ENCODE results near the gene FUT7. TPM values are rescaled to one million over a fixed set of nuclear protein-coding genes. Genes with fewer than 3 reads are reported as not detected.

The FUT7 gene
- polyA plus RNA-seq, 12 donors = 0.05 to 0.45 (median 0.08) TPM; not detected in 9

DNA sequence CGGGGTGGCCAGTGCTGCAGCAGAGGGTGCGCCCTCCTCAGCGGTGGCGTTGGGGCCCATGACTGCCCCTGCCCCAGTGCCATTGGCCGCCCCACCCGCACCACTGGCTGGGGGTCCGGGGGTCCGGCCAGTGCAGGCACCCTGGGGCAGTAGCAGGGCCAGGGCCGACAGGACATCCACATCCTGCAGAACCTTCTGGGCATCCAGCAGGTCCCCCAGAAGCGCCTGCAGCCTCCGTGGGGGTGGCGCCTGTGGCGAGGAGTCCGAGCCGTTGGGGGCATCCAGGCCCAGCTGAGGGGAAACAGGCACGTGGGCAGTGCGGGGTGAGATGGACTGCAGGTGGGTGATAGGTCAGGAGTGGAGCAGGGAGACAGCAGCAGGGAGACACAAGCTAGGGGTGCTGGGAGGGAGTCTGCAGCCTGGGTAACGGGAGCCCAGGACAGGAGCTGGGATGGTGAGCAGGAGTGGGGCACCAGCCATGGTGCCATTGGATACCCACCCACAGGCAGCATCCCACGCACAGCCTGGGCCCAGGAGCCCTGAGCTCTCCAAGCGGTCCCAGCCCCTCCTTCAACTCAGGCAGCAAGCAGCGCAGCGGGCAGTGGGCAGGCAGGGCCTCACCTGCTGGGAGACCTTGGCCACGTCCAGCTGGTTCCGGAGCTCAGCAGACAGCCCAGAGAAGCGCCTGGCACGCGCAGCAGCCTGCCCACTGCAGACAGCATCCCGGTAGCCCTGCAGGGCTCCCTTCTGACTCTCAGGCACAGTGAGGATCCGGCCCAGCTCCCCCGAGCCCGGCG lies 10.9 kb downstream of the FUT7 start:
- no peak for DNase-seq

DNA sequence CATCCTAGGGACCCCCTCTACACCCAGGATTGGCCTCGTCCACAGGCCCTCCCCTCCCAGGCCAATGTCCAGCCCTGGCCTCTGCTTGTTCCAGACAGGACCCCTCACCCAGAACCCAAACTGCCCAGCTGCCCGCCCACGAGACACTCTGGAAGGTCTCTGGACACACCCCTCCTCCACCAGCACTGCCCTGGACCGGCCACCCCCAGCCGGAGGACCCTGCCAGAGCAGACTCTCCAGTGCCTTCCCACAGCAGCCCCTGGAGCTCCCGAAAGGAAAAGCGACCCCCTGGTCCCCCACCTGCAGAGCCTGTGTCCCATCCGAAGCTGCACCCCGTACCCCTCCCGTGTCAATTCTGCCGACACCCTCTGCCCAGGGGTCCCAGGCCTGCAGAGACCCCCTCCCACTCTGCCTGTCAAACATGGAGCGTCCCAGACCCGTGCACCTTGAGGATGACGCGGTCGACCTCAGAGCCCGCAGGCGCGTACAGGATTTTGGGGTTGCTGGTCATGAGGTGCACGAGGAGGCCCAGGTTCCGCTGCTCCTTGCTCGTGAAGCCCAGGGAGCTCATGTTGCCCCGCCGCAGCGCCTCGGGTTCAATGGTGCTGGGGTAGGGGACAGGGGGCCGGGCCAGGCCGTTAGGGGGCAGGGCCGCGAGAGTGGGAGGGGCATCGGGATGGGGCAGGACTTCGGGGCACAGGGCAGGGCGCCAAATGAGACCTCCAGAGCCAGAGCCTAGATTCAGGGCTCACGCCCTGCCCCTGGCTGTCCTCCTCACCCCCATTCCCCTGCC lies 11.8 kb downstream of the FUT7 start:
- no peak for DNase-seq

DNA sequence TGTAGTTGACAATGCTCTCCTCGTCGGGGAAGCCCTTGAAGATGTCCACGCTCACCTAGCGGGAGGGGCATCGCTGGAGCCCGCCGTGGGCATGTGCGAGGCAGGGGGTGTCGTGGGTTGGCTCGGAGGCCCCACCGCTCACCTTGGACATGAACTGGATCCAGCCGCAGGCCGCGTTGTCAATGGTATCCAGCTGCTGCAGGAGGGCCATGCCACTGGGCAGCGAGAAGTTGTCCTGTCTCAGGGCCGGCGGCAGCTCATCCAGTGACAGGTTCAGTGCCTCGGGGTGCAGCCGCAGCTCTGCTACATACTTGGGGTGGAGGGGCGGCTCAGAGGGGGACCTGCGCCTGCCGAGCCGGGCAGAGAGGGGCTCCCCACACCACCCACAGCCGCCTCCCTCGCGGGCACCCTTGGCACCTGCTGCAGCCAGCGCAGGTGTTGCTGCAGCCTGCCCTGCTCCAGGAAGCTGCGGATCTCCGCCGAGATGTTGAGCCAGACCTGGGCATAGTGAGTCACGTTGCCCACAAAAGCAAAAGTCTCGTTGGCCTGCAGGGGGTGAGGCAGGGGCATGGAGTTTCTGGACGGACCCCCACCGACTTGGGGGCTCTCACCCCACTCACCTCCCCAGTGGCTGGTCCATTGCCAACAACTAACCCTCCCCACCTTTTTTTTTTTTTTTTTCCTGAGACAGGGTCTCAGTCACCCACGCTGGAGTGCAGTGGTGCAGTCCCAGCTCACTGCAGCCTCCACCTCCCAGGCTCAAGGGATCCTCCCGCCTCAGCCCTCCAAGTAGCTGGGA lies 12.9 kb downstream of the FUT7 start:
- DNase-seq = no peak

DNA sequence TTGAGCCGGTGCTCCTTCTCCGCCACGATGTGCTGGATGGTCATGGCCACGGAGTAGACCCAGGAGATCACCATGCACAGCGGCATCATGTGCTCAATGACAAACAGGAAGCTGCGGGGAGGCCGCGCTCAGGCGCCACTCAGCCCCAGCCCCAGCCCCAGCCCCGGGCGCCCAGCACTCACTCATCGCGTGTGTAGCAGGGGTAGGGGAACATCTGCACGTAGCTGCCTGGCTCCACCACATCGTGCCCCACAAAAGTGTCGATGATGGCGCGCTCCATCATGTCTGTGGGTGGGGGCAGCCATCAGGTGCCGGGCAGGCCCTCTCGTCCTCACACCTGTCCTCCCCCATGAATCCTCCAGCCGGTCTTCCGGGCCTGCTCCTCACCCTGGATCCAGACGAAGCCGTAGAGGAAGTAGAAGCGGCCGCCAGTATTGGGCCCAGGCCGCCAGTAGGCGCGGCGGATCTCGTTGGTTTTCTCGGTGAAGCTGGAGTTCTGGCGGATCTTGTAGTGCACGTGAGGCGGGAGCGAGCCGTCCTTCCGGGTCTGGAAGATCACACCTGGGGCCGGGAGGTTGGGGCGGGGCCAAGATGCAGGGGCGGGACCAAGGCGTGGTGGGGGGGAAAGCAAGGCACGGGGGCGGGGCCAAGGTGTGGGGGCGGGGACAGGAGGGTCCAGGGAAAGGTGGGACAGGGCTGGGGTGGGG lies 13.9 kb downstream of the FUT7 start:
- DNase-seq = no peak

DNA sequence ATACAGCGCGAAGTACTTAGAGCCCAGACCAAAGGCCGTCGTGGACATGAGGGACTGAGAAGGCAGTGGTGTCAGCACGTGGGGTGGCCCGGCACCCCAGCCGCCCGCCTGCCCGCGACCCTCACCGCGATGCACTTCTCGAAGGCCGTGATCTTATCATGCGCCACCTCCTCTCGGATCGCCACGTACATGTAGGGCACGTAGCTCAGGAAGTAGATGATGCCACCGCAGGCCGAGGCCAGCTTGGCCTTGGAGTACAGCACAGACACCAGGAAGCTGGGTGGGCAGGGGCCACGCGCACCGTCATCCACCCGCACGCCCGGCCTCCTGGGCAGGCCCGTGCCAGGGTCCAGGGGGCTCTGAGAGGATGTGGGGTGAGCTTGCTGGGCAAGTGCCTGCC lies 14.8 kb downstream of the FUT7 start:
- no peak for DNase-seq

DNA sequence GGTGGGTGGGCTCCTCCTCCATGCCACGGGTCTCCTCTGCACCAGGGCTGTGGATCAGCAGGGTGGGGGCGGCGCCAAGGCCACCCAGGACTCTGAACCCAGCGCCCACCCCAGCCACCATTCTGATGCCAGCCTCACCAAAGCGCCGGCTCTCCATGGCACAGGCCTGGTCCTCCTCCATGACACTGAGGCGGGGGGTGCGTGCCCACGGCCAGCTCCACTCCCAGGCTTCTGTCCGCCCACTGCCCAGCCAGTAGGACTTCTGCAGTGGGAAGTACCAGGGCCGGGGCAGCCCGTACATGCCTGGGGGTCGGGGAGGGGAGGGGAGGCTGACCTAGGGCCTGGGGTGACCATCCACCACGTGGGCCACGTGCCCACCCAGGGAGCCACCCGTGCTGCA lies 15.5 kb downstream of the FUT7 start:
- DNase-seq = no peak

DNA sequence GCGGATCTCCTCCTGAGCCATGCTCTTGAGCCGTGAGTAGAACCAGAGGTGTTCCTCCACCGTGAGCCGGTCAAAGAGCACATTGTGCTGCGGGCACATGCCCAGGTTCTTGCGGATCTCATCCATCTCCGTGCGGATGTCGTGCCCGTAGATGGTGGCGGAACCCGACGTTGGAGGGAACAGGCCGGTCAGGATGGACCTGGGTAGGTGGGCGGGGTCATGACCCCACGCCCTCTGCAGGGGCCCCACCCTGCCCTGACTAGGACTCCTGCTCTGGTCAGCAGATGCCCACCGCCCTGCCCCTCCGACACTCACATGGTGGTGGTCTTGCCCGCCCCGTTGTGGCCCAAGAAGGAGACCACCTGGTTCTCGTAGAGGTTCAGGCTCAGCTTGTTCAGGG lies 15.9 kb downstream of the FUT7 start:
- DNase-seq = no peak

DNA sequence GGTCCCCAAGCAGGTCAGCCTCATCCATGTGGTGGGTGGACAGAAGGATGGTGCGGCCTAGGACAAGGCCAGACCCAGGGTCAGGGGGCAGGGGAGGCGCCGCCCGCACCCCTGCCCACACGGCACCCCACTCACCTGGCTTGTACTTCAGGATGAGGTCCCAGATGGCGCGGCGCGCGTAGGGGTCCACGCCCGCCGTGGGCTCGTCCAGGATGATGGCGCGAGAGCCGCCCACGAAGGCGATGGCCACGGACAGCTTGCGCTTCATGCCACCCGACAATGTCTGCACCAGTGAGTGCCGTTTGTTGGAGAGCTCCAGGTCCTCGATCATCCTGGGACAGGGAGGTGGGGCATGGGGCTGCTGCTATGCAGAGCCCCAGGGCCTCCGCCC lies 16.4 kb downstream of the FUT7 start:
- no peak for DNase-seq

DNA sequence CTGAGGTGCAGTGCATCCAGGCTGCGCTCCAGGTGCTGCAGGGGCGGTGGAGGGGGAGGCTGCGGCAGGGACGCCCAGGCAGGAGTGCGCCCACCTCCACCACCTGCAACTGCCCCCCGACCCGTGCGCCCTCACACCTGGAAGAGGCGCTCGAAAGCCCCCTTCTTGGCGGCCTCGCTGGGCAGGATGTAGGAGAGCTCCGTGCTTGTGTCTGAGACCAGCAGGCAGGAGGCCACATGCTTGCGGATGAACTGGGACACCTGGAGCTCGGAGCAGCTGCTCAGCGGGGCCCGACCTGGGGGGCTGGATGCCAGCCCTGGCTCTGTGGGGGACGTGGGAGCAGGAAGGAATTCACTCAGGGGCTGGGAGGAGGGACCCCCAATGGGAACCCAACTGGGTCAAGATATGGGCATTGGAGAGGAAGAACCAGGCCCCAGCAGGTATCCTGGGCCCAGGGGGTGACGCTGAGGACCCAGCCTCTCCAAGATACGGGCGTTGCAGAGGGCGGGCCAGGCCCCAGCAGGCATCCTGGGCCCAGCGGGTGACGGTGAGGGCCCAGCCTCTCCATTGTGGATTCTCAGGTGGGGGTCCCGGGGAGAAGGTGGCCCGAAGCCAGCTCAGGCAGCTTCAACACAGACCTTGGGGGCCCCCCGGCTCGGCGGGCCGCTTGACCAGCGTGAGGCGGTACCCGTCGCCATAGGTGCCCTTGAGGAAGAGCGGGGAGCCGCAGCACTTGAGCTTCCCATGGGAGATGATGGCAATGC lies 16.9 kb downstream of the FUT7 start:
- no peak for DNase-seq

DNA sequence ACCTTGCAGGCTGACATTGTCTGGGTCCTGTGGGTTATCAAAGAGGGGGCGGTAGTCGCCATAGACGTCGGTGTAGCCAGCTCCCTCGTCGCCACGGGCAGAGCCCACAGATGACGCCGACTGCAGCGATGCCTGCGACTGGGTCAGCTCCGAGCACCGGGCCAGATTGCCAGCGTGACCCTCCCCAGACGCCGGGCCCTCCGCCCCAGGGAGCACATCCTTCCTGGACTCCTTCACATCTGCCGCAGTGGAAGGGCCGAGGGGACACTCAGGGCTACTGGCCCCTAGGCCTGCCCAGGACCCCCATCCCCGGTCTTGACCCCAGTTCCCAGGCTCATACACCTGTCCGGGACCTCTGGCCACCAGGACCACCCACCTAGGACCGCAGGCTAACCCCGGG lies 17.7 kb downstream of the FUT7 start:
- no peak for DNase-seq

DNA sequence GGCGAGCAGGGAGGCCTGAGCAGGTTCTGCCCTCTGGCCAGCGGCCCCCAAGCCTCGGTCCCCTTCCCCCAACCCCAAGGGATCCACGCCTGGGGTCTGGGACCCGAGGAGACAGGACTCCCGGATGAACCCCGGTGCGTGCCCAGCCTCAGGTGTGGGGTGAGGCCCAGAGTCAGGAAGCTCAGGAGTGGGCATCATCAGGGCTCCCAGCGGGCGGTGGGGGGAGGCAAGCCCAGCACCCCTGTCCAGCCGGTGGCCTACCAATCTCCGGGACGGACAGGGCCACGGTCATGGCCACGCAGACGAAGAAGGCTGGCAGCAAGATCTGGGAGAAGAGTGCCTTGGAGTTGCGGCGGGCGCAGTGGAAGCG lies 18.3 kb downstream of the FUT7 start:
- DNase-seq = no peak

DNA sequence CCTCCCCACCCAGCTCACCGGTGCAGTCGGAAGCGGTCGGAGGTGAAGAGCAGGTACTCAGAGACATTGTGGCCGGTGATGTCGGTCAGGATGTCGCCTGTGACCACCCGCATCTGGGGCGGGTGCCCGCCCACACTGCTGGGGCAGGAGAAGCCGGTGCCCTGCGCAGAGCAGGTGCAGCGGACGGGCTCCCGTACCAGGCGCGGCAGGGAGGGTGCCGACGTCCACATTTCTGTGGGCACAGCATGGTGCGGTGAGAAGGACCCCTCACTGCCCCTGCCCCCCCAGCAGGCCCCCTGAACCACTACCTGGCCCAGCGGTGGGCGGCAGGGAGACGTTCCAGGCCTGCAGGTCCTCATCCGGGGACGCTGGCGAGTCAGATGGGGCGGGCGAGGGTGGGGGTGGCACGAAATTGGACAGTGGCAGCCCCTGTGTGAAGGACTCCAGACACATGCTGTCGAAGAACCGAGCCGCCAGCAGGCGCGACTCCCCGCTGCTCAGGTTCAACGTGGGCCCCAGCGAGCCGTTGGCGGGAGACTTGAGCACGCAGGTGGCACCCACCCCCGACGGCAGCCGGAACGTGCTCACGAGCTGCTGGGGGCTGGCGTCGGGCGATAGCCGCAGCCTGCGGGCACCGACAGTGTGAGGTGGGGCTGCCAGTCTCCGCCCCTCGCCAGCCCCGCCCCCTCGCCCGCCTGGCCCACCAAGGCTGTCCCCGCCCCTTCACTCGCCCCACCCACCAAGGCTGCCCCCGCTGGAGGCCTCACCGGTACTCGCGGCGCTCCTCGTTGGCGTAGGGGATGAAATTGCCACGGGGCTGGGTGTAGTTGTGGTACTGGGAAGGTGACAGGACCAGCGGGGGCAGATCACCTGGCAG lies 19.0 kb downstream of the FUT7 start:
- DNase-seq = no peak

DNA sequence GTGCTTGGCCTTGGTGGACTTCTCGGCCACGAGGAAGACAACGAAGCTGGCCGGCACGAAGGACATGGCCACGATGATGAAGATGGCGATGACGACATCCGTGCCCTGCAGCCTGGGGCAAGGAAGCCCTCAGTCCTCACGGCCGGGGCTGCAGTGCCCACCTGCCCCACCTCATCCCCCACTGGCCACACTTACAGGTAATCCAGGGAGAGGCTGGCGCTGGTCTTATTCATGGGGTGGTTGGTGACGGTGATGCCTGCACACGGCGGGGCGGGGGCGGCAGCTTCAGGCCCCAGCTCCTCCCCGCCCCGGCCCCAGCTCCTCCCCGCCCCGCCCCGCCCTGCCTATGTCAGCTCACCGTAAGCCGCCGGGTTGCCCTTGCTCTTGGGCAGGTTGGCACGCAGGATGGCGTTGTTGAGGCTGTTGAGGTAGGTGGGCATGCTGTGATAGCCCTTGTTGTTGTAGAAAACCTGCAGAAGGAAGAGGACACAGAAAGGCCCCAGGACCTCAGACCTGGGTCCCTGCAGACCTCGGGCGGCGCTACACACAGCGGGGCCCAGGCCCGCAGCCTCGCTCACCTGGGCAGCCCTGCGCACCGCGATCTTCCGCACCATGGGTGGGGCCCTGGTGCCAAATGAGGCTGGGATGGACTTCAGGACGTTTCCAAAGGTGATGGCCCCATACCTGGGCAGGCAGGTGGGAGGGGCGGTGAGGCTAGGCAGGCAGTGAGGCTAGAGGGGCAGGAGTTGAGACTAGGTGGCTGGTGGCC lies 19.8 kb downstream of the FUT7 start:
- no peak for DNase-seq

DNA sequence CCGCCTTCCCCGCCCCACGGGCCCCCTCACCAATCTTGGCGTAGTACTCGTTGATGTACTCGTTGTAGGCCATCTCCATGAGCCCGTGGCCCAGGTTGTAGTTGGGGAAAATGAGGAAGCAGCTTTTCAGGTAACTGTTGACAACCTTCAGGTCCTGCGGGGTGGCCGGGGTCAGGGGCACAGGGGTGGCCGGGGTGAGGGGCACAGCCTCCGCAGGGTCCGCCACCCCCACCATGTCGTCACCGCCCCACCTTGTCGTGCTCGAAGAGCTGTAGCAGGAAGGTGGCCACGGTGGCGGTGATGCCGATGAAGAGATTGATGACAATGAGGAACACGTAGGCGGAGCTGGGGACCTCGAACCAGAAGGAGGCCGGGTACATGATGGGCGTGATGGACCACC lies 20.7 kb downstream of the FUT7 start:
- DNase-seq = no peak

DNA sequence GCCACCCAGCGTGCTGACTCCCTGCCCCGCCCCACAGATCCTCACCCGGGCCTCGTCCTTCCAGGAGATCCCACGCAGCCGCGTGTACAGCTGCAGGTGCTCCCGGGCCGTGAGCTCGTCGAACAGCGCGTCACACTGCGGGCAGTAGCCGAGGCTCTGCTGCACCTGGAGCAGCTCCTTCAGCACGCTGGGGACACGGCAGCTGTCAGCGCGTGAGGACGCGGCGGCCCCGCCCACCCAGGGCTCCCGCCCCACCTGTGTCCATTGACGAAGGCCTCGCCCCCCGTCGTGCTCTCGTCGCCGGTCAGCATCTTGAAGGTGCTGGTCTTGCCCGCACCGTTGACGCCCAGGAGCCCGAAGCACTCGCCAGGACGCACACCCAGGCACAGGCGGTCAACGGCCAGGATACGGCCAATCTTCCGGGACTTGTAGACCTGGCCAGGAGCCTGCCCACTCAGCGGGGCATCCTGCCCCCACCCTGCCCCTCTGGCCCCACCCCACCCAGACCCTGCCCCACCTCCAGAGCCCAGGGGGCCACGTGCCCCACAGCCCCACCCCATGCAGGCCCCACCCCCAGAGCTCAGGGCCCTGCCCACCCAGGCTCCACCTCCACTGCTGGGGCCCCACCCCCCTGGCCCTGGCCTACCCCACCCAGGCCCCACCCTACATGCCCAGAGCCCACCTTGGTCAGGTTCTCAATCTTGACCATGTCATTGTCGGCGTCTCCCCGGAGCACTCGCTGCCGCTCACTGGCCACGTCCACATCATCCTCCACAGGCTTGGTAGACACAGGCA lies 21.8 kb downstream of the FUT7 start:
- no peak for DNase-seq

DNA sequence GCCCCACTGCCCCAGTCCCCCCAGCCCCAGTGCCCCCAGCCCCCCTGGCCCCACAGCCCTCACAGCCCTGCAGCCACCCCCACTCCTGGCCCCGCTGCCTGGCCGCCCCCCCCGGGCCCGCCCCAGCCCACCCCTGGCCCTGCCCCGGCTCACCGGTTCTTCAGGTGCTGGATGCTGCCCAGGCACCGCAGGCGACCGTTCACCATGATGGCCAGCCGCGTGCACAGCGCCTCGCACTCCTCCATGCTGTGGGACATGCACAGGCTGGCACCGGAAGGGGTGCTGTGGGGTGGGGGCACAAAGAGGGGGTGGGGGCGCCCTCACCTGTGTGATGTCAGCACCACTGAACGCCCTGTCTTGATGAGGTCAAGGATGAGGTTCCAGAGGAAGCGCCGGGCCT lies 22.7 kb downstream of the FUT7 start:
- no peak for DNase-seq

DNA sequence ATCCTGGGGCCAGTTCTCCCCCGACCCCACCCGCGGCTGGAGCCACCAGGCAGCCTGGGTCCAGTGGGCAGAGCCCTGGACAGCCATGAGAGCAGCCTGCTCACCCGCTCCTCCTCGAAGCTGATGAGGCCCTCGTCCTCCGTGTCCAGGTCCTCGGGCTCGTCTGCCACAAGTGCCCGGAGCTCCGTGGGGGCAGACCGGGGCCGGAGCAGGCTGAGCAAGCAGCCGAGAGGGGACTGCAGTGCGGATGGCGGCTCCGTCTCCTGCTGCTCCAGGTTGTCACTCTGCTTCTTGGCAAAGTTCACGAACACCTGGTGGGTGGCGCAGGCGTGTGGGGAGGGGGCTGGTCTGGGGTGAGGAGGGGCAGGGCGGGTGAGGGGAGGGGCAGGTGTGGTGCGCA lies 23.6 kb downstream of the FUT7 start:
- no peak for DNase-seq

DNA sequence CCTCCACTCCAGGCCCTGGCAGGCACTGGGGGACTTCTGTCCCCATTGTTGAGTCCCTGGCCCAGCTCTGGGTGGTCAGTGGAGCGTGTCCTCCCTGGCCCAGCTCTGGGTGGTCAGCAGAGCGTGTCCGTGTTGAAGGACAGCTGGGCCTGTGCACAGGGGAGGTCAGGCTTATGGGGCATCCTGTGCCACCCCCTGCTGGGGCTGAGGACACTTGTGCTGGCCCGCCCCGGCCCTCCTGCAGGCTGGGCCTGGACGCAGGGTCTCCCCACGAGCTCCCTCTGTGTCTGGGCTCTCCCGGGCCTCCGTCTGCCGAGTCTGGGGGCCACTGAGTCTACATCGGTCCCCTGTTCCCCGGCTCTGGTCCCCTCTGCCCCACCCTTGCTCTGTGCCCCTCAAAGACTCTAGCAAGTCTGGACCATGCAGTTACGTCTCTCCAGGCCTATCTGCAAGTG lies 24.0 kb downstream of the FUT7 start:
- DNase-seq = no peak
